ENCODE measurements around the gene CCSAP. TPM values are rescaled to one million over a fixed set of nuclear protein-coding genes. Genes with fewer than 3 reads are reported as not detected.

The CCSAP gene
- total RNA-seq, 1 donor from 2014 or later: 3.9 TPM

DNA sequence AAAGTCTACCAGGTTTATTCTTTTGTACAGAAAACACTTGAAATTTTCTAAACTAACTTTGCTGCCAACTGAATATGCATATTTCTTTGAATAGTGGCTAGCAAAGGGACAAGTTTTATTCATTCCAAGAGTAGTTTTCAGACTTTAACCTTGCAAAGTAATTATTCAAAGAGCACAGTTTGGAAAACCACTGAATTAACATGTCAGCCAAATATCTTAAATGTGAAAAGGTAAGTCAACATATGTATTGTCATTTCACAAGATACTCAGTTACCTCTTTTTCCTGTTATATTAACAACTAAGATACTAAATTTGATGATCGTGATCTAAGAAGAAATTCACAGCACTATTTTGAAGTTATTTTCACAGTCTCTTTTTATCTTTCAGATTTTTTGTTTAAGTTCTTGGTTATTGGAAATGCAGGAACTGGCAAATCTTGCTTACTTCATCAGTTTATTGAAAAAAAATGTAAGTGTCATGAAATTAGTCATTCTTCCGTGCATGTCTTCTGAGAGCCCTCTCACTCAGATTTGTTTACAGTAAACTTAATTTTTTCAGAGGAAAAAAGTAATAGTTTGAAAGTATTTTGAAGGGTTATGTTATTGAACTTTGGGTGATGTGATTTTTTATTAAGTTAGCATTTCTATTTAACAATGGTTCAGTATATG lies 56.6 kb downstream of the CCSAP start:
- Histone ChIP-seq H3K4me3 (no peak overlapping the region), H3K36me3 (no peaks in the 10 kb centered on the region), H3K27ac (no peak overlapping the region), H3K9me3 (no peaks in the 10 kb centered on the region), H3K27me3 (no peaks in the 10 kb centered on the region), H3K4me1 (peaks cover 21% of the 10 kb centered on the region)
- DNase-seq (ENCODE audit: extremely low spot score in 2 of 2): no peak
- intact Hi-C loops (cut with DNase I): no loop called here
- TF ChIP-seq POLR2A (IDR thresholded peaks at IDR 0.05): no peak
- TF ChIP-seq CTCF (IDR thresholded peaks at IDR 0.05): no peak
- TF ChIP-seq POLR2AphosphoS5 (IDR thresholded peaks at IDR 0.05; ENCODE audit: insufficient read depth in 1 of 2, low read depth in 1 of 2): no peak

- TF ChIP-seq POLR2A (IDR thresholded peaks at IDR 0.05) (no peak), CTCF (IDR thresholded peaks at IDR 0.05) (no peak), POLR2AphosphoS5 (IDR thresholded peaks at IDR 0.05; ENCODE audit: insufficient read depth in 1 of 2, low read depth in 1 of 2) (no peak)
- H3K4me3 ChIP-seq: no peak overlapping the region
- intact Hi-C loops (cut with DNase I): no loop called here
- H3K9me3 ChIP-seq: no peaks in the 10 kb centered on the region
- no peaks in the 10 kb centered on the region for H3K36me3 ChIP-seq
- H3K27ac ChIP-seq: no peak overlapping the region
- H3K4me1 ChIP-seq: peaks cover 21% of the 10 kb centered on the region
- DNase-seq (ENCODE audit: extremely low spot score in 2 of 2): no peak
- no peaks in the 10 kb centered on the region for H3K27me3 ChIP-seq
These were observed 57.4 kb downstream of the CCSAP start for GRCh38 chr1:229285440-229285839.

- no peak overlapping the region for H3K4me3 ChIP-seq
- no peak overlapping the region for H3K27ac ChIP-seq
- H3K27me3 ChIP-seq: no peaks in the 10 kb centered on the region
- no peaks in the 10 kb centered on the region for H3K9me3 ChIP-seq
- no peak for DNase-seq (ENCODE audit: extremely low spot score in 2 of 2)
- intact Hi-C loops (cut with DNase I): no loop called here
- H3K36me3 ChIP-seq: no peaks in the 10 kb centered on the region
- peaks cover 21% of the 10 kb centered on the region for H3K4me1 ChIP-seq
- no peak for TF ChIP-seq POLR2AphosphoS5 (IDR thresholded peaks at IDR 0.05; ENCODE audit: insufficient read depth in 1 of 2, low read depth in 1 of 2)
These were observed 58.0 kb downstream of the CCSAP start for GRCh38 chr1:229284887-229285286.

GRCh38 chr1:229283183-229283611 lies 59.6 kb downstream of the CCSAP start:
- no peak for TF ChIP-seq POLR2AphosphoS5 (IDR thresholded peaks at IDR 0.05; ENCODE audit: insufficient read depth in 1 of 2, low read depth in 1 of 2)
- no peak for TF ChIP-seq CTCF (IDR thresholded peaks at IDR 0.05)
- TF ChIP-seq POLR2A (IDR thresholded peaks at IDR 0.05): no peak
- Histone ChIP-seq H3K9me3 (no peaks in the 10 kb centered on the region), H3K27me3 (no peaks in the 10 kb centered on the region), H3K27ac (no peak overlapping the region), H3K4me1 (peaks cover 31% of the 10 kb centered on the region), H3K4me3 (no peak overlapping the region), H3K36me3 (no peaks in the 10 kb centered on the region)
- no peak for DNase-seq (ENCODE audit: extremely low spot score in 2 of 2)
- intact Hi-C loops (cut with DNase I): no loop called here

GRCh38 chr1:229282295-229282823 lies 60.5 kb downstream of the CCSAP start:
- H3K36me3 ChIP-seq: no peaks in the 10 kb centered on the region
- H3K27me3 ChIP-seq: no peaks in the 10 kb centered on the region
- no peak overlapping the region for H3K4me3 ChIP-seq
- intact Hi-C loops (cut with DNase I): no loop called here
- no peak for DNase-seq (ENCODE audit: extremely low spot score in 2 of 2)
- peaks cover 27% of the 10 kb centered on the region for H3K4me1 ChIP-seq
- H3K9me3 ChIP-seq: no peaks in the 10 kb centered on the region
- H3K27ac ChIP-seq: no peak overlapping the region
- TF ChIP-seq POLR2AphosphoS5 (IDR thresholded peaks at IDR 0.05; ENCODE audit: insufficient read depth in 1 of 2, low read depth in 1 of 2) (no peak), CTCF (IDR thresholded peaks at IDR 0.05) (no peak), POLR2A (IDR thresholded peaks at IDR 0.05) (no peak)
